ENCODE measurements around the gene CCDC17. TPM values are rescaled to one million over a fixed set of nuclear protein-coding genes. Genes with fewer than 3 reads are reported as not detected.

Gene CCDC17
- total RNA-seq, 1 experiment from 2014 or later = 2.2 TPM

GRCh38 chr1:45615885-45616284 is 8.0 kb downstream of the CCDC17 start:
- no peak for DNase-seq (ENCODE audit: low read depth, low spot score)
- H3K27ac ChIP-seq (ENCODE audit: low read length) = no peak overlapping the region
- CTCF ChIA-PET = no interaction called here
- H3K9me3 ChIP-seq (ENCODE audit: control insufficient read depth, insufficient read depth, low read depth, low read length) = no peaks in the 10 kb centered on the region
- H3K4me3 ChIP-seq (ENCODE audit: low read depth in 2 of 2, low read length in 2 of 2) = no peak overlapping the region
- peaks cover 19% of the 10 kb centered on the region for H3K36me3 ChIP-seq (ENCODE audit: control insufficient read depth, insufficient read depth, low read length)
- no peaks in the 10 kb centered on the region for H3K27me3 ChIP-seq (ENCODE audit: control insufficient read depth, insufficient read depth, low read length)
- intact Hi-C loops (cut with micrococcal nuclease; ENCODE audit: unreplicated experiment) (no loop called here), in situ Hi-C loops (cut with HindIII; ENCODE audit: low pct_unique_long_range_greater_than_20kb, low sequenced_read_pairs) (no loop called here)
- ATAC-seq = no peak
- TF ChIP-seq TCF7L2 (IDR thresholded peaks at IDR 0.05; ENCODE audit: low read depth, low read length) (no peak), CTCF (IDR thresholded peaks at IDR 0.05) (no peak), SIN3A (IDR thresholded peaks at IDR 0.05; ENCODE audit: borderline replicate concordance, insufficient read depth, low read depth, low read length) (no peak), REST (IDR thresholded peaks at IDR 0.05; ENCODE audit: insufficient read depth in 1 of 2, low read depth in 2 of 2, low read length in 1 of 2) (no peak), POLR2AphosphoS5 (IDR thresholded peaks at IDR 0.05; ENCODE audit: low read depth, low read length) (no peak)
- POLR2A ChIA-PET = no interaction called here
- H3K4me1 ChIP-seq (ENCODE audit: control insufficient read depth, insufficient read depth, low read length) = no peaks in the 10 kb centered on the region
- no TSS peak for BruUV-seq (replicated peaks)

- no peak overlapping the region for H3K4me3 ChIP-seq (ENCODE audit: low read depth in 2 of 2, low read length in 2 of 2)
- H3K9me3 ChIP-seq (ENCODE audit: control insufficient read depth, insufficient read depth, low read depth, low read length) = no peaks in the 10 kb centered on the region
- no peak overlapping the region for H3K27ac ChIP-seq (ENCODE audit: low read length)
- BruUV-seq (replicated peaks) = no TSS peak
- intact Hi-C loops (cut with micrococcal nuclease; ENCODE audit: unreplicated experiment) (no loop called here), in situ Hi-C loops (cut with HindIII; ENCODE audit: low pct_unique_long_range_greater_than_20kb, low sequenced_read_pairs) (no loop called here)
- no peak for DNase-seq (ENCODE audit: low read depth, low spot score)
- ChIA-PET POLR2A (interaction anchor here (0.6 kb wide), 1 partner anchor 285 kb away, joined by 4 read pairs; no protein-coding TSS in a partner anchor), CTCF (no interaction called here)
- ATAC-seq = no peak
- TF ChIP-seq REST (IDR thresholded peaks at IDR 0.05; ENCODE audit: insufficient read depth in 1 of 2, low read depth in 2 of 2, low read length in 1 of 2) = no peak
- no peak for TF ChIP-seq SIN3A (IDR thresholded peaks at IDR 0.05; ENCODE audit: borderline replicate concordance, insufficient read depth, low read depth, low read length)
- TF ChIP-seq POLR2AphosphoS5 (IDR thresholded peaks at IDR 0.05; ENCODE audit: low read depth, low read length) = no peak
- H3K27me3 ChIP-seq (ENCODE audit: control insufficient read depth, insufficient read depth, low read length) = no peaks in the 10 kb centered on the region
- H3K36me3 ChIP-seq (ENCODE audit: control insufficient read depth, insufficient read depth, low read length) = peaks cover 24% of the 10 kb centered on the region
- no peaks in the 10 kb centered on the region for H3K4me1 ChIP-seq (ENCODE audit: control insufficient read depth, insufficient read depth, low read length)
These were observed 10.8 kb downstream of the CCDC17 start for GRCh38 chr1:45612941-45613579.
